Measurements from ENCODE around the gene GNG2.

The GNG2 gene

DNA sequence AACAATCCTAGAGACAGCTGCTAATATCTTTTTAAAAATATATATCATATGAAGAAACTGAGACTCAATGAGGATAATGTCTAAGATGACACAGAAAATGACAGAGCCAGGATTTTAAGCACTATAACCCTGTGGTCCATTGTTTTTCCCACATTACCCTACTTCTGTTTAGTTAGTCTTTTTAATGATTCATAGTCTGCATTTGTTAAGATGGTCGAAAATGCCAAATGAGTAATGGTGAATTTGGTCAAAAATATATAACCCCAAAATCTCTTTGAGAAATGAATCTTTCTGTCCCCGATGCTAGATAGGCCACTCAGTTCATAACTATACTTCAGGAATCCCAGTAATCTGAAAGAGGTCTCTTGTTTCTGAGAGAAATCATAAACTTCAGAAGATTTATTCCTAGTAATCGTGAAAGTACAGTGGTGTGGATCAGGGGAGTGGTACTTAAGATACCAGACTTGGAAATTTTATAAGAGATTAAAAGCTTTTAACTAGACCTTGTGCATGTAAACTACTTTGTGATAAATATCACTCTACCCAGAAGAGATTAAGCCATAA is 139.7 kb downstream of the GNG2 start:
- no peak for DNase-seq

DNA sequence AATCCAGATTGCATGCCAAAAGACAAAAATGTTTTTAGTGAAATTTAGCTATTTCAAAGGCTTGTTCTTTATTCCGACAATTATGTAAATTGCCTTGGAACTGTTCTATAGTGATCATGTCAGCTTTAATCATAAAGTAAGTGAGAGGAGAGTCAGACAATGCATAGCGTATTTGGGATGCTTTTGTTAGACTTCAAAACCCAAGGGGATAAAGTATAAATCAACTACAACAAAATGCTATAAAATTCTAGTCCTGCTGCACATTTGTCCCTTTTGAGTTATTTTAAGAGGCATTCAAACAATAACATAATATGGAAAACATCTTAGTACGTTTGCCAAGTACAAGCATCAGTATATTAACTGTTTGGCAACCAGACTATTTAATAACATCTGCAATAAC is 140.3 kb downstream of the GNG2 start:
- no peak for DNase-seq

DNA sequence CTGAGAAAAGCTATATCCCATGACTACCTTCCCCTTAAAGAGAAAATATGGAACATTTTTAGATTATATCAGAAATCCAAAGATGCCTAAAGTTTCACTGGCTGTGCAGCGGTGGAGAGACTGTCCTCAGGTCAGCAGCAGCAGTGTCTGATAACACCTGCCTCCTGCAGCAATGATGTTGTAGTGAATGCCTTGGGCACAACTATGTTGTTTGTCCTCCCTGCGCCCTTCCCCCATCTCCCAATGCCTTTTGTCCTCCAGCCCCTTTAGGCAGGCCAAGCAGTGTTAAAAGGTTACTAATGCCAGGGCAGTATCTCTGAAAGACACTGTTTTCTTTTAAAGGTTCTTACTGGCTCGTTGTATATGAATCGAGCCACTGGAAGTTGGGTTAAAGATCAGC is 142.1 kb downstream of the GNG2 start:
- no peak for DNase-seq

DNA sequence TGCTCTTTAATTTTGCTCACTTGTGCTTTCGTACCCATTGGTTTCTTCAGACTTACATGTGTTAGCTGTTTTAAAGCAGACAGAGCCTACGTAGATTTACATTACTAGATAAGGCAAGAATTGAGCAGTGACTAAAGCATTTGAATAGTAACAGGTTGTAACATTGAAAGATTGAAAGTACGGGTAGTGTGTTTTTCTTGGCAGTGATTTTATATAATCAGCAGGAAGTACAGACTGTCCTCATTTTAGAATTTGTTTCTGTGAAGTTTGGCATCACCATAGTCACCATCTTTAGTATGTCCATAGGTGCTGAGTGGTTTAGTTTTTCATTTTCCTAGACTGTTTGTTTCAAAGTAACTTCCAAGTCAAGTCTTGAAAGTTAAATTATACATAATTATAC is 142.9 kb downstream of the GNG2 start:
- DNase-seq: no peak

DNA sequence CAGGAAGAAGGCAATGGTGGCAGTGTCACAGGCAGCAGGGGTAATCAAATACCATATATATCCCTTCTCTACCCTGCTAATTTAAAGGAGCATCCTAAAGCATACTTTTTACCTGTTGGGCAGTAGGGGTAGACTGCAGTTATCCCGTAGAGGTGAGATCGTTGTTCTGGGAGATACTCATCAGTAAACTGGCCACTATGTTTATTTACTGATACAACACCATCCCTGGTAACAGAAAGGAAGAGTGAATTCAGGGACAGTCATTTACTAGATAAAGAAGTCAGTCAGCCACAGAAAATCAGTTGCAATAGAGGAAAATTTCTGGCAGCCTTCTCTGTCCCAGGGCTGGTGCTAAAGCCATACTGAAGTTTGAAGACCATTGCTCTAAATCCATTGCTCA is 145.2 kb downstream of the GNG2 start:
- no peak for DNase-seq

DNA sequence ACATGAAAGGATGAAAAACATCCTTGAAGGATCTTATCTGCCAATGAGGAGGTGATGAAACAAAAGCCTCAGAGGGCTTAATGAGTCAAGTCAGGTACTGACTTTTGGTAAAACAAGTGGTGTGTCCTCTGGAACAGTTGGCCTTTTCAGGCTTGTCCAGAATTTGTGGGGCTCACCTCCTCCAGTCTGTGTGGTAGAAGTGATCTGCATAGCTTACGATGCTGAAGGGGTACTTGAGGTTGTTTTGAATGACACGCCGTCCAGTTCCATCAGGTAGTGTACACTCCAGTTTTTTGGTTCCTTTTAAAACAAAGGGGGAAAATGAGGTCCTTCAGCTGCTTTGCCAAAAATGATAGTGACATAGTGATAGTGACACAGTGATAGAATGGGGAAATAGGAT is 145.9 kb downstream of the GNG2 start:
- no peak for DNase-seq

DNA sequence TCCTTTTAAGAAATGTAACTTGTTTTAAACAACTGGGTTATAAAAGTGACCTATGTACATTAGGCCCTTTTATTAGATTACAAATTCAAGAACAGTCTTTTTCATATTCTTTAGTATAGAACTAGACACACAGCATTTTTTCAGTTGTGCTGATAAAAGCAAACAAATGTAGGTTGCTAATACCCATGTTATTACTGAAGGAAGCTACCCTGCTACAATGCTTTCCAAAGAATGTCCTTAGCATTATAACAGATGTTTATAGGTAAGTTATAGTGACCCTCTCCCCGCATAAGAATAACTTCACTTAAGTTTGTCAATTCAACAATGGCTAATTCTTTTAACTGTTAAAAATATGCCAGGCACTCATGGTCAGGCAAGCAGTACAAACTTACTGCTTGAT is 146.8 kb downstream of the GNG2 start:
- DNase-seq: no peak

DNA sequence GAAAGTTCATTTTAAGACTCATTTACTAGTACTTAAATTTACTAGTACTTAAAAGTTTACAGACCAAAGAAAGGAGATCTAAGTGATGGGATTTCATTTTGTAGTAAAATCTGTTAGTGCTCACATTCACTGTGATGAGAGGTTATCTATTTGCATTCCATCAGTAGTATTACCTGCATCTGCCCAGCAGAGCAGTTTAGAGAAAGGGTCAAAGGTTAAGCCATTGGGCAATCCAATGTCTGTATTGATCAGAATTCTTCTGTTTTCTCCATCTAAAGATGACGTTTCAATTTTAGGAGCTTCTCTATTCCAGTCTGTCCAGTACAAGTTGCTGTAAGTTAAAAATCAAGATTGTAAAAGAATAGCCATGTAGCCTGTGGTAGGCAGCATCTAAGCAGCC is 147.2 kb downstream of the GNG2 start:
- no peak for DNase-seq

DNA sequence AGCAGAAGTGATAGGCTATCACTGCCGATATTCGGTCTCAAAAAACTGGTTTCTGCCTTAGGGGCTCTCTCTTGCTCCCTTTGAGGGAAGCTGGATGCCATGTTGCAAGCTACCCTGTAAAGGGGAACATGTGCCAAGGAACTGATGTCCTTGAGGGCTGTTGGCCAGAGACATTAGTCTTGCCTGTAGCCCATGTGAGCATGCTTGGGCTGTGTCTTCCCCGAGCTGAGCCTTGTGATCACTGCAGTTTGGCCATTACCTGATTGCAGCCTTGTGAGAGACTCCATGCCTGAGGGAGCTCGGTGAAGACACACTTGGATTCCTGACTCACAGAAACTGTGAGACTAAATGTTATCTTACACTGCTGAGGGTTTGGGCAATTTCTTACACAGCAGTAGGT is 147.7 kb downstream of the GNG2 start:
- no peak for DNase-seq

DNA sequence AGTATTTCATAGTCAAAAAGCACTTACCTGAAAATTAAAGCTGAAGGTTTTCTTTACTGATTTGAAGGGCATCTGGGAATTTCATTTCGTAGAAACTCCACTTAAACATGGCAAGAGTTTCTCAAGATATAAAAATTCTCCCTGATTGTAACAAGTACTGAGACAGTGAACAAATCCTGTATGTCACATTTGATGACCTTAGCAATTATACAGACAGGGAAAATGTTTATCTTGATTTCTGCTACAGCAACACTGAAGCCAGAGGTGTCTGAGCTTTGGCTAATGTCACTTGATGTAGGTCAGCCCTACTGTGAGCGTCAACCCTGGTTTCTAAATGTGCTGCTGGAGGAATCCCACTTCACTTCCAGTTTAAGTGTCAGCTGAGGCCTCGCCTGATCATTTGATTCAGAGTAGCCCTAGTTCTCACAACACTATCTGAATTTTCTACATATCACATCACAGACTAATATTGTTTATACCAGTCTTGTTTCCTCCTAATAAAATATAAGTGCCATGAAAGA is 149.8 kb downstream of the GNG2 start:
- no peak for DNase-seq

DNA sequence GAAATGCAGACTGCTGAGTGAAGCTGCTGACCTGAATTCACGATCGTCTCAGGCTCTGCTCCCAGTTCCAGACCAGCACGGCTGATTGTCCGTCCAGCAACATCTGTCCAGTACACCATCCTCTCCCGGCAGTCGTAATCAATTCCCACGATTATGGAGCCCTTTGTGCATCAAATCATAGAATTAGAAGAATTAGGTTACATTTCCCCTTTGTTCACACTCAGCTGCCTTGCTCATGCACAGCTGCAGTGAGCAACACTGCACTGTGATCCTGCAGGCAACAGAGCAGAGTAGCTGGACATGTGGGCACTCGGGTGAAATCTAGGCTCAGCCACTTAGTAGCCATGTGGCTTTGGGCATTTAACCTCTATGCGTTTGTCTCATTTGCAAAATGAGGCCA is 151.1 kb downstream of the GNG2 start:
- DNase-seq: no peak

DNA sequence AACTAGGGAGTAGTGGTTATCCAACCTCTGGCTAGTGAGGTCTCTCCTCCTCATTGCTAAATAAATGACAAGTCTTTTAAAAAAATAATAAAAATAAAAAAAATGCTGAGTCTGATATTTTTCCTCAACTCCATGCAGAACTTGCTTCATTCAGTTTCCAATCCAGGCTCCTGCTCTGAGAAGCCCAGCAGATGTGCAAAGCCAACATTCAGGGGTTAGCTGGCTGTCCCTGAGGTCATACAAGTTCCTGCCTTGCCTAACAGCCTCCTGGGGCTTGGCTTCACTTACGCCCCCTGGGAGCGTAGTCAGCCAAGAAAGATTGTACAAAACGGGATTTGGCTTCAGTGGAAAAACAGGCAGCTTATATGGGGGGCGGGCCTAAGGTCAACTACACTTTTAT is 152.2 kb downstream of the GNG2 start:
- no peak for DNase-seq

DNA sequence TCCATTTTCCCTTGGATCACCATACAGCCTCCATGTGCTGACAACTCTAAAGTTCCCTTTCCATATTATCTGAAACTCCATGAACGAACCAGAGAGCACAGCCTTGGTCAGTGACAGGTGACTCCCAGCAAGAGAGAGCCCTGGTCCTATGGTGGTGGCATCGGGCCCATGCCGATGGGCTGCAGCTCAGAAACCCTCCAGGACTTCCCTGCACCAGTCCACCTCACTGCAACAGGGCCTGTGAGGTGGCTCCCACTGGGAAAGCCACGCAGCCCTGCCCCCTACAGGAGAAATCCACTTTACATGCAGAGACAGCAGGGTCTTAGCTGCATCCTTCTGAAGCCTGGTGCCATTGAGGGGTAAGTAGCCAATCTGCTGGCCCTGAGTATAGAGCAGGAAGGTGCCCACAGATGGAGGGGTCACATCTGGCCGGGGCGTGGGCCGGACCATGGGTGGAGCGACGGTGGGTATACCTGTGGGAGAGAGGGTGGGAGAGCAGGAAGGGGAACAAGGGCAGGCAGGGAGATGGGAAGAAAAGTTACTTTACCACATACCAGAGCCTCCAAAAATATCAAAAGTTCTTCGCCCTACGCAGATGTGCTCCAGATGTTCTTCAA is 153.7 kb downstream of the GNG2 start:
- peak; percentile 29 for DNase-seq

DNA sequence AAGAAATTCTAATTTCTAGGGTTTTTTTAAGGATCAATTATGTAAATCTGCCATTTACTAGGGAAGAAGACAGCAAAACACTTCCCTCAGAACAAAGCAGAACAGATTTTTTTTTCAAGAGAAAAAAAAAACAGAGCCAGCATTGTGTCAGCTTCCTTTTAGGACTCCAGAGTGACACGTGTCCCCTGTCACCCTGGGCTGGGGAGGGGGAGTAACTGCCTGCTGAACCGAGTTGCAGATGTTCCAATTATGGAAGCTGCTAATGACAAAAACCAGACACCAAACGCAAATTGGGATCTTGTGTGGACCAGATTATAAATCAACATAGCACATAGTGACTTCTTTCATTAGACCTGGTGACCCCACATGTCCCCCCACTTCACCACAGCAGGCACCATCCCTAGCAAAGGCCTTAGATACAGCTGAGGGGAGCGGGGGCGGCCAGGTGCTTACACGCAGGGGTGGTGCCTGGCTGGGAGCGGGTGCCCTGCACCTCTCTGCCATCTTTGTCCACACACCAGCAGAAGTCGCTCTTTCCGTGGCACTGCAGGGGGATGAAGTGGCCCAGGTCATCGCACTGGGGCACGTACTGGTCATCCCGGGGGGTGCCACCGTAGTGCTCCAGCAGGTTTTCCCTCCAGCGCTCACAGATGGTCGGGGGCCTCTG is 154.3 kb downstream of the GNG2 start:
- DNase-seq: no peak

DNA sequence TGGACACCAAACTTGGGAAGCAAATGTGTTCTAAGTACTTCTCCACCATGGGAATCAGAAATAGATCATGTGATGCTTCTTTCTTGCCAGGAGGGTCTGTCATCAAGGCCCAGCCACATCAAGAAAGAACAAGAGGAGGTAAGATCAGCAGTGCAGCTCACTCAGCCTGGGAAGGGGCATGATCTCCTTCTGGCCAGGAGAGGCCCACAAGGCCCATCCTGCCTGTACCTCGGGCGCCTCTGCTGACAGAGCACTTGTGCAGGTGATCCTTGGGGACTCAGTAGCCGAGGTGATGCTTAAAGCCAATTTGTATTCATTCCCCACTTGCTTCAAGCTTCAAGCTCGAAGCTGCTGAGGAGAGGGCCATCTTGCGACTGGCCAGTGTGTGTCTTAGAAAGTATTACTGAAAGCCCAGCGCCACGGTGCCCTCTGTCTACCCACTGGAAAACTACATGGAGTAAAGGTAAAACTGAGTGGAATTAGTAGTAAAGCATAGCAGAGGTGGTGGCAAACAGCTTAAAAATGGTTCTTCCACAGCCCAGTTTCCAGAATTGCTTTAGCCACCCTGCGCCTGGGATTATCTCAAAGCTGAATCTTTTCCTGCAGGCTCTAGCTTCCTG is 155.1 kb downstream of the GNG2 start:
- no peak for DNase-seq

DNA sequence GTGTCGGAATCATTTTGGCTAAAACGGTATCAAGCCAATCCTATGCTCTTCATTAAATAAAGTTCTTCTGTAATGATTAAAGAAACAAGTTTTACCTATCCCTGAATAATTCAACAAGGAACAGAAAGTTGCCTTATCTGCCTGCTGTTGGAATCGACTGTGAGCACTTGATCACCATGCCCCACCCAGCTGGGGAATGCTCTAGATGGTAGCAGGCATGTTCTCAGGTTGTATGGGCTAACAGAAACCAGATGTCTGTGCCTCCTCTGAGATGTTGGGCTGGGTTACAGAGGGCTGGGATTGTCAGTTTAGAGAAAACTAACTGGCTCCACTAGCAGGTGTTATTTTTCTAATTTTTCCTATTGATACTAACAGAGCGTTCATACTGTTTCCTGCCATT is 157.8 kb downstream of the GNG2 start:
- no peak for DNase-seq

DNA sequence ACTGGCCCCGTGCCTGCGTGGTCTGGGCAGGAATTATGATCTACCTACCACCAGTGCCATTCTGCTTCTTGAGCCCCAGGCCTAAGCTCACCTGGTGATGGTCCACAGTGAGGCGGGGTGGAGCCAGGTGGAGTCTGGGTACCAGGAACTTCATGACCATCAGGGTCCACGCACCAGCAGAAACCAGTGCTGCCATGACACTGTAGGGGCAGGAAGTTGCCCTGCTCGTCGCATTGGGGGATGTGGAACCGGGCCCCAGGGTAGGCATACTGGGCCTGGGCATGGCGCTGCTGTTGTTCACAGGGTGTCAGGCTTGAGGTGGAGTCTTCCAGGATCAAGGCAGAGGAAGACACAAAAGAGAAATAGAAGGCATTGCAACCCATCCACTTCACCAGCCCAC is 158.6 kb downstream of the GNG2 start:
- DNase-seq: no peak
